HepG2 (cell line): ENCODE results near the gene ZFPM1. TPM values are rescaled to one million over a fixed set of nuclear protein-coding genes. Genes with fewer than 3 reads are reported as not detected.

ENCODE experiments used
- ATAC-seq: fragments of 200-7000 bp; cut with Tn5 transposase; 3 replicates; pipeline ENCODE4 v1.9.1; 2020; ENCODE audit warnings: mild to moderate bottlenecking, moderate library complexity
- BruUV-seq: library from RNA; stranded (reverse); fragments of 400-500 nt; replicated peaks from 2 replicates; lab custom pipeline; 2021; lab: Mats Ljungman, UMichigan
- CTCF ChIA-PET: fragments of 300-600 bp; formaldehyde crosslinking; extraction: SDS; loops from one replicate; lab custom pipeline; 2021; ENCODE audit warnings: low total read pairs, inconsistent platforms, low intra/inter-chr PET ratio; lab: Yijun Ruan, JAX
- POLR2A ChIA-PET: fragments of 350-600 bp; sonication (Branson Sonifier 250); formaldehyde crosslinking; loops from one replicate; lab custom pipeline; 2020; ENCODE audit warnings: antibody characterized with exemption, inconsistent platforms; lab: Yijun Ruan, JAX
- DNase-seq: peaks from one replicate; pipeline ENCODE4 v3.0.0-alpha.2; 2015; ENCODE audit warnings: low spot score
- FAIRE-seq: peaks from 3 replicates; lab custom pipeline; 2011; peaks lifted over from hg19 to GRCh38; lab: Jason Lieb, UNC
- H2AFZ ChIP-seq: one replicate; pipeline ENCODE4 v1.6.1; 2011; ENCODE audit warnings: low read length, inconsistent platforms
- H3K27ac ChIP-seq: fragments of 300-600 bp; 3 replicates; pipeline ENCODE4 v1.8.0; 2011; ENCODE audit warnings: mixed run types, mild to moderate bottlenecking, mixed read lengths, low read length, inconsistent platforms; ENCODE audit not compliant: insufficient read depth; ENCODE audit errors: extremely low read length
- H3K27me3 ChIP-seq, 2 experiments: fragments of 200-600 bp in 1 of 2; 2 replicates in 1 of 2; 3 replicates in 1 of 2; pipeline versions ENCODE4 v1.6.0 to v1.8.0; 2011; ENCODE audit warnings: low read length in 2 of 2, mild to moderate bottlenecking in 2 of 2, moderate library complexity in 2 of 2, inconsistent platforms in 1 of 2; ENCODE audit not compliant: insufficient read depth in 2 of 2, control insufficient read depth in 1 of 2
- H3K36me3 ChIP-seq, 2 experiments: fragments of 200-600 bp in 1 of 2; replicated peaks in 1 of 2; 2 replicates in 1 of 2; 3 replicates in 1 of 2; pipeline versions ENCODE4 v1.5.1 to v1.8.0; 2011; ENCODE audit warnings: low read length in 2 of 2, inconsistent platforms in 1 of 2; ENCODE audit not compliant: insufficient read depth in 2 of 2, control insufficient read depth in 1 of 2
- H3K4me1 ChIP-seq: 2 replicates; pipeline ENCODE4 v1.5.1; 2012; ENCODE audit warnings: low read length, inconsistent platforms; ENCODE audit not compliant: insufficient read depth
- H3K4me2 ChIP-seq: 2 replicates; pipeline ENCODE4 v1.6.0; 2011; ENCODE audit warnings: low read depth, low read length, inconsistent platforms
- H3K4me3 ChIP-seq, 3 experiments: fragments of 200-600 bp in 1 of 3; sonication (generic), shearing (Covaris generic) in 1 of 3; replicated peaks in 1 of 3; 2 replicates each; pipeline ENCODE4 v1.5.1; 2011 to 2016; ENCODE audit warnings: low read length in 3 of 3, inconsistent platforms in 2 of 3, low read depth in 2 of 3, mild to moderate bottlenecking in 2 of 3, control low read depth in 1 of 3, mixed read lengths in 1 of 3; ENCODE audit not compliant: insufficient read depth in 1 of 3
- H3K79me2 ChIP-seq: one replicate; pipeline ENCODE4 v1.6.1; 2011; ENCODE audit warnings: low read length, inconsistent platforms; ENCODE audit not compliant: insufficient read depth
- H3K9ac ChIP-seq: 2 replicates; pipeline ENCODE4 v1.6.0; 2011; ENCODE audit warnings: mild to moderate bottlenecking, low read depth, low read length, inconsistent platforms; ENCODE audit not compliant: insufficient read depth
- H3K9me3 ChIP-seq: 2 replicates; pipeline ENCODE4 v1.5.1; 2012; ENCODE audit warnings: mild to moderate bottlenecking, low read length
- H4K20me1 ChIP-seq: 2 replicates; pipeline ENCODE4 v1.6.0; 2011; ENCODE audit warnings: inconsistent platforms, mild to moderate bottlenecking, low read length, moderate library complexity; ENCODE audit not compliant: insufficient read depth
- CBX2 ChIP-seq, 2 experiments: fragments of 200-600 bp in 1 of 2; sonication (generic); formaldehyde crosslinking in 1 of 2; IDR thresholded peaks; 2 replicates each; pipeline versions ENCODE4 v1.7.0 to v1.8.1; 2018 to 2022; ENCODE audit warnings: low read depth in 2 of 2, low read length in 1 of 2, mild to moderate bottlenecking in 1 of 2, missing genetic modification reagents in 1 of 2
- ELF1 ChIP-seq: sonication (generic); formaldehyde crosslinking; IDR thresholded peaks from 2 replicates; pipeline ENCODE4 v1.4.0; 2020; ENCODE audit warnings: missing genetic modification reagents
- GPBP1L1 ChIP-seq: sonication (generic); formaldehyde crosslinking; IDR thresholded peaks from 2 replicates; pipeline ENCODE4 v1.5.0; 2020; ENCODE audit warnings: mild to moderate bottlenecking, missing genetic modification reagents
- HMGXB4 ChIP-seq, 2 experiments: sonication (generic) in 1 of 2; formaldehyde crosslinking in 1 of 2; IDR thresholded peaks; 2 replicates each; pipeline versions ENCODE4 v1.4.0 to v1.6.1; 2018 to 2020; ENCODE audit warnings: missing genetic modification reagents in 2 of 2, borderline replicate concordance in 1 of 2, low read depth in 1 of 2, mild to moderate bottlenecking in 1 of 2, missing biosample characterization in 1 of 2
- ISL2 ChIP-seq: sonication (generic); formaldehyde crosslinking; IDR thresholded peaks from 2 replicates; pipeline ENCODE4 v1.5.0; 2020; ENCODE audit warnings: missing genetic modification reagents
- MIER2 ChIP-seq: IDR thresholded peaks from 2 replicates; pipeline ENCODE4 v1.6.1; 2016; ENCODE audit warnings: missing biosample characterization, missing genetic modification reagents
- NKX3-1 ChIP-seq: sonication (generic); formaldehyde crosslinking; IDR thresholded peaks from 2 replicates; pipeline ENCODE4 v1.5.0; 2020; ENCODE audit warnings: missing genetic modification reagents
- NRL ChIP-seq: sonication (generic); formaldehyde crosslinking; IDR thresholded peaks from 2 replicates; pipeline ENCODE4 v1.5.0; 2020; ENCODE audit warnings: missing genetic modification reagents, mild to moderate bottlenecking, moderate library complexity, borderline replicate concordance
- PHF20 ChIP-seq: sonication (generic); formaldehyde crosslinking; IDR thresholded peaks from 2 replicates; pipeline ENCODE4 v1.5.0; 2020; ENCODE audit warnings: mild to moderate bottlenecking, missing genetic modification reagents
- PLSCR1 ChIP-seq: sonication (generic); formaldehyde crosslinking; IDR thresholded peaks from 2 replicates; pipeline ENCODE4 v1.5.0; 2020; ENCODE audit warnings: missing genetic modification reagents, mild to moderate bottlenecking, borderline replicate concordance
- ZBTB2 ChIP-seq: sonication (generic); formaldehyde crosslinking; IDR thresholded peaks from 2 replicates; pipeline ENCODE4 v1.8.0; 2022; ENCODE audit warnings: low read depth, missing genetic modification reagents
- ZNF124 ChIP-seq: sonication (generic); formaldehyde crosslinking; IDR thresholded peaks from 2 replicates; pipeline ENCODE4 v1.4.0; 2020; ENCODE audit warnings: missing genetic modification reagents
- ZNF460 ChIP-seq: sonication (generic); formaldehyde crosslinking; IDR thresholded peaks from 2 replicates; pipeline ENCODE4 v1.5.1; 2020; ENCODE audit warnings: missing genetic modification reagents, mild to moderate bottlenecking, borderline replicate concordance
- ZNF709 ChIP-seq: sonication (generic); formaldehyde crosslinking; IDR thresholded peaks from 2 replicates; pipeline ENCODE4 v1.5.0; 2020; ENCODE audit warnings: mild to moderate bottlenecking, missing genetic modification reagents
- ZNF775 ChIP-seq: sonication (generic); formaldehyde crosslinking; IDR thresholded peaks from 2 replicates; pipeline ENCODE4 v1.4.0; 2020; ENCODE audit warnings: missing genetic modification reagents, mild to moderate bottlenecking, moderate library complexity, borderline replicate concordance
- ZNF839 ChIP-seq: sonication (generic); formaldehyde crosslinking; IDR thresholded peaks from 2 replicates; pipeline ENCODE4 v1.4.0; 2020; ENCODE audit warnings: missing genetic modification reagents, mild to moderate bottlenecking, borderline replicate concordance
- WGBS: methylation state at CpG from one replicate; pipeline ENCODE4 v1.1.6; 2017; ENCODE audit warnings: low lambda C conversion rate; 5-methylcytosine and 5-hydroxymethylcytosine counted together
- in situ Hi-C: cut with HindIII; loops from 2 replicates; pipeline ENCODE4 v1.10.0; 2017; ENCODE audit warnings: low pct_unique_long_range_greater_than_20kb; ENCODE audit not compliant: extremely low pct_ligation_motif_present
- intact Hi-C: fragments of 100-400 bp; cut with micrococcal nuclease; formaldehyde crosslinking; loops from one replicate; pipeline ENCODE4 v1.10.0; 2022; ENCODE audit not compliant: unreplicated experiment
- polyA plus RNA-seq, 8 experiments: library from polyadenylated mRNA; depleted of rRNA in 3 of 8; stranded (reverse) in 7 of 8; unstranded in 1 of 8; fragments of >200 nt; fragmentation: Illumina TruSeq in 4 of 8; extraction: Trizol in 4 of 8; gene quantifications; 2 replicates each; pipeline versions ENCODE4 v1.2.1 to v1.2.3, GENCODE V29; 2011 to 2016; ENCODE audit warnings: low read depth in 4 of 8, missing spikeins in 1 of 8, mixed read lengths in 1 of 8; ENCODE audit not compliant: insufficient read depth in 1 of 8
- total RNA-seq, 5 experiments: library from RNA; depleted of rRNA; stranded (reverse); fragments of >200 nt; fragmentation: Illumina TruSeq; extraction: Trizol; gene quantifications; 2 replicates each; pipeline ENCODE4 v1.2.3, GENCODE V29; 2016; ENCODE audit warnings: low read depth in 1 of 5

ZFPM1 gene
- total and polyA plus RNA-seq, 2 of the 13 experiments (the other 11 are each of a cell fraction or from before 2014, with no cell fraction given), result 1.3 to 3.8 TPM

GRCh38 chr16:88432174-88432573, 20.9 kb upstream of the ZFPM1 start:
- DNase-seq, result no peak
- no peaks in the 10 kb centered on the region for H3K79me2 ChIP-seq
- H3K4me2 ChIP-seq, result no peak overlapping the region
- no TSS peak for BruUV-seq
- H3K9ac ChIP-seq, result no peak overlapping the region
- H3K9me3 ChIP-seq, result no peaks in the 10 kb centered on the region
- FAIRE-seq, result no peak
- CTCF ChIA-PET, result no interaction called here
- H2AFZ ChIP-seq, result no peak overlapping the region
- WGBS, result 26% methylated on average over 11 of the region's 22 CpGs
- no peak for ATAC-seq
- POLR2A ChIA-PET, result no interaction called here
- no peaks in the 10 kb centered on the region for H3K4me1 ChIP-seq
- H3K27me3 ChIP-seq, result peaks cover 65 to 99% of the 10 kb centered on the region in 2 experiments
- TF ChIP-seq ZNF124, result no peak
- no peak for TF ChIP-seq PHF20 (CRISPR knock-in tag)
- no peak for TF ChIP-seq ZBTB2 (CRISPR knock-in tag)
- no peak for TF ChIP-seq PLSCR1 (CRISPR knock-in tag)
- no peak for TF ChIP-seq NRL (CRISPR knock-in tag)
- TF ChIP-seq HMGXB4 (CRISPR knock-in tag; IDR thresholded peaks at IDR 0.05; ENCODE audit: borderline replicate concordance in 1 of 2, low read depth in 1 of 2), result no peak
- TF ChIP-seq MIER2 (CRISPR knock-in tag), result no peak
- no peak for TF ChIP-seq CBX2 (IDR thresholded peaks at IDR 0.05; ENCODE audit: low read depth, low read length)
- TF ChIP-seq CBX2 (CRISPR knock-in tag; IDR thresholded peaks at IDR 0.05; ENCODE audit: low read depth), result no peak
- no peak for TF ChIP-seq ELF1 (CRISPR knock-in tag)
- TF ChIP-seq ZNF775 (CRISPR knock-in tag), result no peak
- no peak for TF ChIP-seq ZNF839 (CRISPR knock-in tag)
- no peak for TF ChIP-seq ZNF460 (CRISPR knock-in tag)
- TF ChIP-seq GPBP1L1 (CRISPR knock-in tag), result no peak
- TF ChIP-seq NKX3-1 (CRISPR knock-in tag), result no peak
- TF ChIP-seq ZNF709 (CRISPR knock-in tag), result no peak
- no peak for TF ChIP-seq ISL2
- H3K27ac ChIP-seq, result no peak overlapping the region
- H3K4me3 ChIP-seq, result no peak overlapping the region
- H4K20me1 ChIP-seq, result peaks cover 8% of the 10 kb centered on the region; the same call in 1 of the 2 replicates
- H3K36me3 ChIP-seq, result no peaks in the 10 kb centered on the region
- intact Hi-C loops, result no loop called here
- in situ Hi-C loops, result loop anchor here (10.0 kb wide), 1 partner anchor 237 kb away; no protein-coding TSS in a partner anchor
